CD14-positive monocyte (primary cell): ENCODE data around the gene FOXR1. TPM values are rescaled to one million over a fixed set of nuclear protein-coding genes. Genes with fewer than 3 reads are reported as not detected.

Experiments used
- DNase-seq, 3 donors: peaks; one replicate each; pipeline ENCODE4 v3.0.0-alpha.2; 2011 to 2022
- H2AFZ ChIP-seq: 2 replicates; pipeline ENCODE4 v1.6.0; 2012; ENCODE audit warnings: mild to moderate bottlenecking, low read depth, low read length, inconsistent platforms; ENCODE audit not compliant: insufficient read depth, poor library complexity, severe bottlenecking
- H3K27ac ChIP-seq, 2 donors: 1 replicate in 1 of 2; 2 replicates in 1 of 2; pipeline ENCODE4 v1.5.1; 2012 to 2013; ENCODE audit warnings: low read length in 2 of 2, control low read depth in 1 of 2, inconsistent platforms in 1 of 2, low read depth in 1 of 2, mild to moderate bottlenecking in 1 of 2
- H3K27me3 ChIP-seq, 2 donors: one replicate each; pipeline versions ENCODE4 v1.6.0 to v1.6.1; 2011 to 2013; ENCODE audit warnings: low read length in 2 of 2; ENCODE audit not compliant: control insufficient read depth in 2 of 2, insufficient read depth in 2 of 2
- H3K36me3 ChIP-seq, 2 donors: replicated peaks in 1 of 2; 1 replicate in 1 of 2; 2 replicates in 1 of 2; pipeline versions ENCODE4 v1.5.1 to v1.6.1; 2012 to 2013; ENCODE audit warnings: low read length in 2 of 2, control low read depth in 1 of 2, inconsistent platforms in 1 of 2, mild to moderate bottlenecking in 1 of 2; ENCODE audit not compliant: insufficient read depth in 2 of 2, control insufficient read depth in 1 of 2
- H3K4me1 ChIP-seq, 2 donors: 1 replicate in 1 of 2; 2 replicates in 1 of 2; pipeline versions ENCODE4 v1.5.1 to v1.6.1; 2012 to 2013; ENCODE audit warnings: low read length in 2 of 2, control low read depth in 1 of 2, inconsistent platforms in 1 of 2, mild to moderate bottlenecking in 1 of 2, moderate library complexity in 1 of 2; ENCODE audit not compliant: insufficient read depth in 2 of 2, control insufficient read depth in 1 of 2
- H3K4me2 ChIP-seq: replicated peaks from 2 replicates; pipeline ENCODE3; 2012; ENCODE audit warnings: low read length, moderate library complexity, mild to moderate bottlenecking; ENCODE audit not compliant: poor library complexity, severe bottlenecking; ENCODE audit errors: extremely low read depth
- H3K4me3 ChIP-seq, 3 experiments: fragments of 200-600 bp in 1 of 3; sonication (generic) in 1 of 3; replicated peaks in 1 of 3; 1 replicate in 2 of 3; 2 replicates in 1 of 3; pipeline ENCODE4 v1.5.1; 2011 to 2013; ENCODE audit warnings: low read length in 3 of 3, mild to moderate bottlenecking in 3 of 3, control low read depth in 2 of 3, low read depth in 2 of 3, inconsistent platforms in 1 of 3, moderate library complexity in 1 of 3
- H3K79me2 ChIP-seq: 2 replicates; pipeline ENCODE4 v1.6.0; 2012; ENCODE audit warnings: mild to moderate bottlenecking, control low read depth, inconsistent platforms, low read length, moderate library complexity; ENCODE audit not compliant: insufficient read depth
- H3K9ac ChIP-seq: 2 replicates; pipeline ENCODE4 v1.6.0; 2017; ENCODE audit warnings: low read length, mild to moderate bottlenecking; ENCODE audit not compliant: insufficient read depth, poor library complexity, severe bottlenecking
- H3K9me3 ChIP-seq, 2 donors: replicated peaks in 1 of 2; 1 replicate in 1 of 2; 2 replicates in 1 of 2; pipeline versions ENCODE4 v1.5.1 to v1.6.1; 2012 to 2013; ENCODE audit warnings: low read length in 2 of 2, control low read depth in 1 of 2; ENCODE audit not compliant: control insufficient read depth in 1 of 2, insufficient read depth in 1 of 2
- H4K20me1 ChIP-seq: 2 replicates; pipeline ENCODE4 v1.6.0; 2012; ENCODE audit warnings: mild to moderate bottlenecking, low read length, control low read depth, moderate library complexity; ENCODE audit not compliant: insufficient read depth
- H3K27ac Mint-ChIP-seq, 7 donors: one replicate each; pipeline ENCODE4 v1.8.0; 2020; ENCODE audit warnings: mild to moderate bottlenecking in 7 of 7, mixed read lengths in 7 of 7, moderate library complexity in 6 of 7, inconsistent platforms in 2 of 7
- H3K27me3 Mint-ChIP-seq, 3 donors: one replicate each; pipeline ENCODE4 v1.8.0; 2021 to 2022; ENCODE audit warnings: low read depth in 3 of 3, mild to moderate bottlenecking in 3 of 3, mixed read lengths in 3 of 3, moderate library complexity in 3 of 3, inconsistent platforms in 1 of 3
- H3K36me3 Mint-ChIP-seq, 2 donors: one replicate each; pipeline ENCODE4 v1.8.0; 2020; ENCODE audit warnings: mixed read lengths in 2 of 2, inconsistent platforms in 1 of 2, mild to moderate bottlenecking in 1 of 2
- H3K4me1 Mint-ChIP-seq: one replicate; pipeline ENCODE4 v1.8.0; 2020; ENCODE audit warnings: mild to moderate bottlenecking, mixed read lengths
- H3K4me3 Mint-ChIP-seq, 2 donors: one replicate each; pipeline ENCODE4 v1.8.0; 2020; ENCODE audit warnings: mild to moderate bottlenecking in 2 of 2, mixed read lengths in 2 of 2, moderate library complexity in 1 of 2
- H3K9me3 Mint-ChIP-seq, 7 donors: one replicate each; pipeline ENCODE4 v1.8.0; 2020 to 2022; ENCODE audit warnings: mixed read lengths in 7 of 7, mild to moderate bottlenecking in 6 of 7, moderate library complexity in 6 of 7, inconsistent platforms in 2 of 7
- WGBS: methylation state at CpG from one replicate; pipeline ENCODE4 v1.1.5; 2013; ENCODE audit warnings: missing lambda C conversion rate; ENCODE audit not compliant: insufficient coverage; 5-methylcytosine and 5-hydroxymethylcytosine counted together
- intact Hi-C, 2 donors: fragments of 100-400 bp; cut with micrococcal nuclease; formaldehyde crosslinking; loops; one replicate each; pipeline versions ENCODE4 v1.15.0 to v1.15.1; 2023
- polyA plus RNA-seq, 3 donors: library from polyadenylated mRNA; depleted of rRNA in 1 of 3; unstranded in 2 of 3; stranded (reverse) in 1 of 3; fragments of 300-500 nt in 2 of 3; fragments of >200 nt in 1 of 3; fragmentation: Illumina TruSeq in 2 of 3; gene quantifications; 1 replicate in 2 of 3; 2 replicates in 1 of 3; pipeline ENCODE4 v1.2.3, GENCODE V29; 2012 to 2021
- TF ChIP-seq, protein P1 (sequence below): fragments of 200-600 bp; IDR thresholded peaks from one replicate; pipeline ENCODE4 v1.8.0; 2022; ENCODE audit warnings: antibody characterized with exemption, mild to moderate bottlenecking

Gene FOXR1
- polyA plus RNA-seq, 3 donors = not detected

DNA sequence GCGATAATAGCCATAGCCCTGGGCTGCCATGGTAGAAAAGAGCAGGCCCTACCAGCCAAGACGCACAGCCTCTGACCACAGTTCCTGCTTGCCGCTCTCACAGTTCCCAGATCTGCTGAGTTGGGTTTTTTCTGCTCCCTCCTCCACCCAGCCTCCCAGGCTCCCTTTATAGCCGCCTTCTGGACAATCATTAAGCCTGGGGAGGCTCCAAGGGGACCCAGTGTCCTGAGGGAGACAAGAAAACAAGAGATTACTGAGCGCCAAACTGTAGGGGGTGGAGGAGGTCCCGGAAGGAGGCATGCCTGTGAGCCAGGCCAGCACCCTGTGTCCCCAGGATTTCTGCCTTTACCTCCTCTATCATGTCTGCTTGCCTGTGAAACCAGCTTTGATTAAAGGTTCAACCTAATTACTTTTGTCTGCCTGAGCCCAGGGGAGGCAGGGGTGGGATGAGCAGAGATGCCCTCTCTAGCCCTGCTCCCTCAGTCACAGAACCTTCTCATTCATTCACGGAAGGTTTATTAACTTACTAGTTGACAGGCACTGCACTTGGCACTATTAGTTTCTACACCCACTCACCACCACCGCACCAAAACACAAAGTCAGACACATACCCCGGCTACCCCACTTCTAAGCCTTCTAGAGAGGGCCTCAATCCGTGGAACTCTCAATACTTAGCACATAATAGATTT lies 57.9 kb downstream of the FOXR1 start:
- no peak for DNase-seq
- H2AFZ ChIP-seq = peak overlapping the region; percentile 100
- peak overlapping the region; percentile 59 for H3K9ac ChIP-seq
- peak overlapping the region; percentile 99 for H3K4me2 ChIP-seq
- H3K27ac Mint-ChIP-seq = peak overlapping the region in 2 of 7 donors; percentile 13 to 63
- peaks cover 16% of the 10 kb centered on the region for H3K4me1 Mint-ChIP-seq
- no peaks in the 10 kb centered on the region for H3K27me3 Mint-ChIP-seq
- TF ChIP-seq, protein P1, sequence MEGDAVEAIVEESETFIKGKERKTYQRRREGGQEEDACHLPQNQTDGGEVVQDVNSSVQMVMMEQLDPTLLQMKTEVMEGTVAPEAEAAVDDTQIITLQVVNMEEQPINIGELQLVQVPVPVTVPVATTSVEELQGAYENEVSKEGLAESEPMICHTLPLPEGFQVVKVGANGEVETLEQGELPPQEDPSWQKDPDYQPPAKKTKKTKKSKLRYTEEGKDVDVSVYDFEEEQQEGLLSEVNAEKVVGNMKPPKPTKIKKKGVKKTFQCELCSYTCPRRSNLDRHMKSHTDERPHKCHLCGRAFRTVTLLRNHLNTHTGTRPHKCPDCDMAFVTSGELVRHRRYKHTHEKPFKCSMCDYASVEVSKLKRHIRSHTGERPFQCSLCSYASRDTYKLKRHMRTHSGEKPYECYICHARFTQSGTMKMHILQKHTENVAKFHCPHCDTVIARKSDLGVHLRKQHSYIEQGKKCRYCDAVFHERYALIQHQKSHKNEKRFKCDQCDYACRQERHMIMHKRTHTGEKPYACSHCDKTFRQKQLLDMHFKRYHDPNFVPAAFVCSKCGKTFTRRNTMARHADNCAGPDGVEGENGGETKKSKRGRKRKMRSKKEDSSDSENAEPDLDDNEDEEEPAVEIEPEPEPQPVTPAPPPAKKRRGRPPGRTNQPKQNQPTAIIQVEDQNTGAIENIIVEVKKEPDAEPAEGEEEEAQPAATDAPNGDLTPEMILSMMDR = no peak
- H3K36me3 ChIP-seq = peaks cover 11 to 21% of the 10 kb centered on the region in 2 donors
- intact Hi-C loops = loop anchor here (1.0 to 5.0 kb wide), 3 partner anchors 9 to 32 kb away; partner anchors contain the start of genes CENATAC (in 1 of the 2) and HYOU1 (in 1 of the 2)
- H3K4me1 ChIP-seq = peaks cover 8 to 15% of the 10 kb centered on the region in 2 donors
- H3K27me3 ChIP-seq = no peaks in the 10 kb centered on the region
- peak overlapping the region in 1 of 3 experiments; percentile 97 for H3K4me3 ChIP-seq
- H3K36me3 Mint-ChIP-seq = peaks cover 20 to 22% of the 10 kb centered on the region in 2 donors
- H4K20me1 ChIP-seq = no peaks in the 10 kb centered on the region
- H3K9me3 ChIP-seq = no peaks in the 10 kb centered on the region
- H3K27ac ChIP-seq = no peak overlapping the region
- no peaks in the 10 kb centered on the region for H3K9me3 Mint-ChIP-seq
- peak overlapping the region; percentile 81 to 85 for H3K4me3 Mint-ChIP-seq
- 55% methylated on average over 7 of the region's 10 CpGs for WGBS
- peaks cover 3% of the 10 kb centered on the region for H3K79me2 ChIP-seq

DNA sequence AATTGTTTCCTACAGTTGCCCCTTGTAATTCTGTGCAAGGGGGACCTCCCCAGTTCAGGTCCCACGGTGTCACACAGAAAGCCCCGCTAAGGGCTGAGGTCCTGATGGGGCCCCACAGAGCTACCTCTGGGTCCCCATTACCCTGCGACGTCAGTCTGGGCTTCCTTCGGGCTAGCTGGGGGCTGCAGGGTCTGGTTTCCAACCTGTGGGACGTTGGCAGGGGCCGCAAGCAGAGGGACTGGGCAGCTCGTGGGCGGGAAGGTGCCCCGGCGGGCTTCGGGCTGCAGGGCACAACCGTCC lies 58.4 kb downstream of the FOXR1 start:
- Histone ChIP-seq H3K27me3 (no peaks in the 10 kb centered on the region), H4K20me1 (no peaks in the 10 kb centered on the region), H3K4me2 (peak overlapping the region; percentile 99), H3K9ac (peak overlapping the region; percentile 59), H3K4me1 (peaks cover 8 to 15% of the 10 kb centered on the region in 2 donors), H3K36me3 (peaks cover 6 to 16% of the 10 kb centered on the region in 2 donors), H3K4me3 (peak overlapping the region; percentile 76 to 97 (median 84)), H2AFZ (peak overlapping the region; percentile 100), H3K9me3 (no peaks in the 10 kb centered on the region), H3K27ac (no peak overlapping the region), H3K79me2 (peaks cover 3% of the 10 kb centered on the region)
- TF ChIP-seq, protein P1 = no peak
- H3K9me3 Mint-ChIP-seq = no peaks in the 10 kb centered on the region
- peak overlapping the region in 1 of 7 donors; percentile 63 for H3K27ac Mint-ChIP-seq
- intact Hi-C loops = loop anchor here (1.0 to 5.0 kb wide), 3 partner anchors 10 to 33 kb away; partner anchors contain the start of genes CENATAC (in 1 of the 2) and HYOU1 (in 1 of the 2)
- H3K4me1 Mint-ChIP-seq = peaks cover 16% of the 10 kb centered on the region
- peak overlapping the region; percentile 81 to 85 for H3K4me3 Mint-ChIP-seq
- 3% methylated on average over 13 of the region's 13 CpGs for WGBS
- no peaks in the 10 kb centered on the region for H3K27me3 Mint-ChIP-seq
- no peak for DNase-seq
- H3K36me3 Mint-ChIP-seq = peaks cover 16 to 17% of the 10 kb centered on the region in 2 donors
